HG03064 (cell line): ENCODE data around the gene KCTD20.

Source experiments
- ATAC-seq: cut with Tn5 transposase; IDR thresholded peaks from one replicate; pipeline ENCODE4 v1.9.1; 2021; ENCODE audit warnings: low read depth; ENCODE audit not compliant: unreplicated experiment

KCTD20 gene

GRCh38 chr6:36524871-36525270 lies 82.1 kb downstream of the KCTD20 start:
- no peak for ATAC-seq

- no peak for ATAC-seq
These were observed 82.5 kb downstream of the KCTD20 start for GRCh38 chr6:36525346-36525745.

GRCh38 chr6:36526066-36526465 lies 83.3 kb downstream of the KCTD20 start:
- no peak for ATAC-seq

- no peak for ATAC-seq
These were observed 90.5 kb downstream of the KCTD20 start for GRCh38 chr6:36533321-36533720.

GRCh38 chr6:36536873-36537547 lies 94.2 kb downstream of the KCTD20 start:
- no peak for ATAC-seq

- no peak for ATAC-seq
These were observed 97.2 kb downstream of the KCTD20 start for GRCh38 chr6:36539814-36540568.
